Measurements from ENCODE around the gene FAM222B.

- TF ChIP-seq POLR2AphosphoS5 (IDR thresholded peaks at IDR 0.05) (no peak), CTCF (IDR thresholded peaks at IDR 0.05) (no peak), POLR2A (IDR thresholded peaks at IDR 0.05) (no peak), EP300 (IDR thresholded peaks at IDR 0.05) (no peak)
Measured at GRCh38 chr17:28891201-28891600, 48.6 kb upstream of the FAM222B start.
